LNCAP (cell line): Measurements from ENCODE around the gene ALOXE3.

ENCODE experiments used
- TF ChIP-seq, protein P1 (sequence below): fragments of 450-650 bp; IDR thresholded peaks from 2 replicates; pipeline ENCODE4 v1.5.1; 2017; ENCODE audit warnings: mild to moderate bottlenecking

ALOXE3 gene

DNA sequence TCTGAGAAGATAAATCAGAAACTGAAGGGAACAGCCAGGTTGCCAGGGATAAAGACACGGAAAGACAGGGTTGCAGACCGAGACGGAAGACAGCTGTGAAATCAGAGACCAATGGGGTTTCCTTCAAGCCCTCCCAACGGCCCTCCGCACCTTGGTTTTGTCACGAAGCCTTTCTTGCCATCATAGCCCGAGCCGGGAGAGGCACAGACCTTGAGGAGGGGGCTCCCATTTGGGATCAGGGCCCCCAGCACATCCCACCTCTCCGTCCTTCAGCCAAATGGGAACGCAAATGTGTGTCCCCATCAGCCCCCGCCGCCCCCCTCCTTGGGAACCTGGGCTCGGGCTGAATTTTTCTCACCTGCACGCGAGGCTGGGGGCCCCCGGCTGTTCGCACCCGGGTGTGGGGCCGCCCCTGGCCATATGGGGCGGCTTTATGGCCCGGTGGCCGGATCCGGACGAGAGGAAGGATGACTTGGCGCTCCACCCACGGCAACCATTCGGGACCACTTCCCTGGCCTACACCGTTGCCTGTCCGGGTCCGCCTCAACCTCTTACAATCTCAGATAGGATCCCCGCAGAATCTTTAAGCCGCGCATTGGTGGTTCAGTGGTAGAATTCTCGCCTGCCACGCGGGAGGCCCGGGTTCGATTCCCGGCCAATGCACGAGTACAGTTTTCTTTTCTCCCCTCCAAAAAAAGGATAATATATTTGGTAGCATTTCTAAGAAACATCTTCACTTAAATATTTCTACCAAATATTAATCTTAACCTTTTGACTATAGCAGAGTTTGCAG is 7.0 kb upstream of the ALOXE3 start:
- TF ChIP-seq, protein P1, sequence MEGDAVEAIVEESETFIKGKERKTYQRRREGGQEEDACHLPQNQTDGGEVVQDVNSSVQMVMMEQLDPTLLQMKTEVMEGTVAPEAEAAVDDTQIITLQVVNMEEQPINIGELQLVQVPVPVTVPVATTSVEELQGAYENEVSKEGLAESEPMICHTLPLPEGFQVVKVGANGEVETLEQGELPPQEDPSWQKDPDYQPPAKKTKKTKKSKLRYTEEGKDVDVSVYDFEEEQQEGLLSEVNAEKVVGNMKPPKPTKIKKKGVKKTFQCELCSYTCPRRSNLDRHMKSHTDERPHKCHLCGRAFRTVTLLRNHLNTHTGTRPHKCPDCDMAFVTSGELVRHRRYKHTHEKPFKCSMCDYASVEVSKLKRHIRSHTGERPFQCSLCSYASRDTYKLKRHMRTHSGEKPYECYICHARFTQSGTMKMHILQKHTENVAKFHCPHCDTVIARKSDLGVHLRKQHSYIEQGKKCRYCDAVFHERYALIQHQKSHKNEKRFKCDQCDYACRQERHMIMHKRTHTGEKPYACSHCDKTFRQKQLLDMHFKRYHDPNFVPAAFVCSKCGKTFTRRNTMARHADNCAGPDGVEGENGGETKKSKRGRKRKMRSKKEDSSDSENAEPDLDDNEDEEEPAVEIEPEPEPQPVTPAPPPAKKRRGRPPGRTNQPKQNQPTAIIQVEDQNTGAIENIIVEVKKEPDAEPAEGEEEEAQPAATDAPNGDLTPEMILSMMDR, result no peak

GRCh38 chr17:8124350-8125153 is 6.2 kb upstream of the ALOXE3 start:
- TF ChIP-seq, protein P1, result no peak

GRCh38 chr17:8123695-8124349 is 5.5 kb upstream of the ALOXE3 start, which contains the start of gene HES7:
HES7 (minus strand) TSS chr17:8124106; CDS start chr17:8124084, 22 bp downstream.
- TF ChIP-seq, protein P1, result no peak

DNA sequence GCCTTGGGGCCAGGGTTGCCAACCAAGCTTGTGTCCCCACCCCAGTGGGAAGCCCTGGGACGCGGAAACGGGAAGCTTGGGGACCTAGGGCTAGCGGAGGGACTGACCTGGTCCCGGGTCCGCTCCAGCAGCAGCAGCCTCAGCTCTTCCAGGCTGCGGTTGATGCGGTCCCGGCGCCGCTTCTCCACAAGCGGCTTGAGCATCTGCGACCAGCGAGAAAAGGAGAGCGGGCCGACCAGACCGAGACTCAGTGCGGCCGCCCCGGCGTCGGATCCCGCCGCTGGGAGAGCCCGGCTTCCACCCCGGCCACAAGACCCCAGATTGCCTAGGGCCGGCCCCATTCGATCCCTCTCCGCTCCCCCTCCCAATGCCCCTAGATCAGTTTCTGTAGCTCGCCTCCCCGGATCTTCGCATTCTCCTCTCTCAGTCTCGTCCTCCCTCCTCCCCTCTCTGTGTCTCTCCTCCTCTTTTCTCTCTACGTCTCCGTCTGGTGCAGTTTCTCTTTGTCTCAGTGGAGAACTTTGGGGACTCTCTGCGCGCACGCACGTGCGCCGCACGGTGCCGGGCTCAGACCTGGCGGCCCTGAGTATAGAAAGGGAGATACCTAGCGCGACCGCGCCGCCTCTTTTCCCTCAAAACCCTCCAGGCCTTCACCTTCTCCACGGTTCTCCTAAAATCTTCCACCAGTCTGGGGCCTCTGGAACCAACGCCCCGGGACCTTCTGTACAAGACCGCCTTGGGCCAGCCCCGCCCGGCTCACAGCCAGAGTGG is 4.8 kb upstream of the ALOXE3 start:
- TF ChIP-seq, protein P1, result no peak

DNA sequence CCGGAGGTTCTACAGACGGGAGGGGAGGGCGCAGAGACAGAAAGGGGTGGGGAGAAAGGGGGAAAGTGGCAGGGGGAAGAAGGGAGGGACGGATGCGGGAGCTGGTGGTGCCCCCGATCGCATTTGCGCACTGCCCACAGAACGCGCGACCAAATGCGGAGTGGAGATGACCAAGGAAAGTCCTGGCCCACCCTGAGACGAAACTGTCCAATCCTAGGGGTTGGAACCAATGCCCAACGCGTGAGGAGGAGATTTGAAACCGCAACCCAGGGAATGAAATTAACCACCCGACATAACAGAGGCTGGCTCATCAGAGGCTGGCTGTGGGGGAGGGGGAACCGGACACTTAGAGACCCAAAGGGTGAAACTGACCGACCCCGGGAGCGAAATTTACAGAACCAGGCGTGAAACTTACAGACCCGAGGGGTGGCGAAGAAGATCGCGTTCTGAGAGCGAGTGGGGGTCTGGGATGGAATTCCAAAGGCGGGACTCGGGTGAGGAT is 4.2 kb upstream of the ALOXE3 start:
- TF ChIP-seq, protein P1, result no peak

GRCh38 chr17:8121681-8122421 is 3.5 kb upstream of the ALOXE3 start:
- TF ChIP-seq, protein P1, result peak; percentile 60
